H1 (cell line): Measurements from ENCODE around the gene SPDEF. TPM values are rescaled to one million over a fixed set of nuclear protein-coding genes. Genes with fewer than 3 reads are reported as not detected.

Experiments used
- CTCF ChIA-PET: fragments of 300-600 bp; sonication (Branson Sonifier 250); formaldehyde crosslinking; loops from one replicate; lab custom pipeline; 2021; ENCODE audit not compliant: partially characterized antibody; lab: Charles Lee
- POLR2A ChIA-PET: fragments of 300-600 bp; sonication (Branson Sonifier 250); formaldehyde crosslinking; loops from one replicate; lab custom pipeline; 2021; ENCODE audit warnings: inconsistent platforms; ENCODE audit not compliant: partially characterized antibody; lab: Charles Lee
- DNase-seq, 2 experiments: peaks; one replicate each; pipeline versions ENCODE4 v3.0.0 to v3.0.0-alpha.2; 2010 to 2022; ENCODE audit warnings: low spot score in 2 of 2, low read depth in 1 of 2, mixed read lengths in 1 of 2
- FAIRE-seq: peaks from 2 replicates; lab custom pipeline; 2011; peaks lifted over from hg19 to GRCh38; lab: Jason Lieb, UNC
- H2AFZ ChIP-seq: 2 replicates; pipeline ENCODE4 v1.8.1; 2012; ENCODE audit warnings: low read length, inconsistent platforms
- H2AK5ac ChIP-seq: 2 replicates; pipeline ENCODE4 v1.6.1; 2013; ENCODE audit warnings: low read depth, low read length
- H2BK120ac ChIP-seq: replicated peaks from 2 replicates; pipeline ENCODE3; 2013; ENCODE audit warnings: low read depth, low read length, inconsistent platforms
- H2BK12ac ChIP-seq: 2 replicates; pipeline ENCODE4 v1.6.1; 2013; ENCODE audit warnings: low read depth, low read length
- H2BK15ac ChIP-seq: 2 replicates; pipeline ENCODE4 v1.6.1; 2013; ENCODE audit warnings: low read length
- H2BK20ac ChIP-seq: 2 replicates; pipeline ENCODE4 v1.6.1; 2013; ENCODE audit warnings: low read length
- H2BK5ac ChIP-seq: 2 replicates; pipeline ENCODE4 v1.6.1; 2013; ENCODE audit warnings: low read depth, low read length
- H3K14ac ChIP-seq: 2 replicates; pipeline ENCODE4 v1.6.1; 2013; ENCODE audit warnings: inconsistent platforms; ENCODE audit not compliant: insufficient read length
- H3K18ac ChIP-seq: 2 replicates; pipeline ENCODE4 v1.6.1; 2013; ENCODE audit warnings: low read length; ENCODE audit errors: extremely low read depth
- H3K23ac ChIP-seq: 2 replicates; pipeline ENCODE4 v1.6.1; 2013; ENCODE audit warnings: inconsistent platforms; ENCODE audit not compliant: insufficient read length
- H3K23me2 ChIP-seq: 2 replicates; pipeline ENCODE4 v1.6.1; 2013; ENCODE audit warnings: low read depth, low read length
- H3K27ac ChIP-seq: 2 replicates; pipeline ENCODE4 v1.6.1; 2011; ENCODE audit warnings: low read depth, low read length, inconsistent platforms
- H3K27me3 ChIP-seq, 4 experiments: replicated peaks in 1 of 4; 1 replicate in 1 of 4; 2 replicates in 3 of 4; pipeline versions ENCODE4 v1.6.1 to v1.8.1; 2011 to 2013; ENCODE audit warnings: low read length in 3 of 4, mild to moderate bottlenecking in 3 of 4, inconsistent platforms in 2 of 4, mixed read lengths in 2 of 4, moderate library complexity in 1 of 4; ENCODE audit not compliant: control insufficient read depth in 3 of 4, insufficient read depth in 3 of 4; ENCODE audit errors: extremely low read depth in 1 of 4
- H3K36me3 ChIP-seq, 4 experiments: 2 replicates each; pipeline versions ENCODE4 v1.6.1 to v1.8.1; 2011 to 2013; ENCODE audit warnings: mild to moderate bottlenecking in 4 of 4, low read length in 3 of 4, moderate library complexity in 2 of 4, control low read depth in 1 of 4, inconsistent platforms in 1 of 4; ENCODE audit not compliant: insufficient read depth in 4 of 4, control insufficient read depth in 2 of 4
- H3K4ac ChIP-seq: replicated peaks from 2 replicates; pipeline ENCODE3; 2013; ENCODE audit warnings: low read length, low read depth, mixed read lengths, inconsistent platforms; ENCODE audit not compliant: insufficient read length
- H3K4me1 ChIP-seq, 4 experiments: replicated peaks in 1 of 4; 1 replicate in 1 of 4; 2 replicates in 3 of 4; pipeline versions ENCODE4 v1.6.1 to v1.8.1; 2011 to 2013; ENCODE audit warnings: low read length in 3 of 4, inconsistent platforms in 2 of 4, mixed read lengths in 1 of 4; ENCODE audit not compliant: insufficient read depth in 4 of 4, control insufficient read depth in 3 of 4
- H3K4me2 ChIP-seq, 2 experiments: 2 replicates each; pipeline versions ENCODE4 v1.6.1 to v1.8.1; 2011 to 2013; ENCODE audit warnings: low read depth in 2 of 2, low read length in 2 of 2, control low read depth in 1 of 2, inconsistent platforms in 1 of 2, mild to moderate bottlenecking in 1 of 2; ENCODE audit not compliant: insufficient read depth in 1 of 2
- H3K4me3 ChIP-seq, 4 experiments: fragments of 200-600, 300-600 bp in 1 of 4; sonication (generic), shearing (Covaris generic), sonication (Bioruptor Twin) in 1 of 4; 2 replicates each; pipeline versions ENCODE4 v1.5.1 to v1.8.1; 2011 to 2016; ENCODE audit warnings: low read length in 4 of 4, low read depth in 3 of 4, control low read depth in 2 of 4, inconsistent platforms in 2 of 4, mild to moderate bottlenecking in 2 of 4, mixed read lengths in 1 of 4, moderate library complexity in 1 of 4; ENCODE audit not compliant: insufficient read depth in 2 of 4; ENCODE audit errors: extremely low read depth in 1 of 4
- H3K56ac ChIP-seq: replicated peaks from 2 replicates; pipeline ENCODE3; 2013; ENCODE audit warnings: low read depth, mild to moderate bottlenecking, mixed read lengths, low read length, inconsistent platforms; ENCODE audit not compliant: insufficient read length
- H3K79me1 ChIP-seq: 2 replicates; pipeline ENCODE4 v1.6.1; 2013; ENCODE audit warnings: low read depth, low read length, control low read depth
- H3K79me2 ChIP-seq, 2 experiments: 2 replicates each; pipeline versions ENCODE4 v1.6.1 to v1.8.1; 2012 to 2013; ENCODE audit warnings: low read length in 2 of 2, mild to moderate bottlenecking in 2 of 2, inconsistent platforms in 1 of 2; ENCODE audit not compliant: insufficient read depth in 2 of 2, control insufficient read depth in 1 of 2
- H3K9ac ChIP-seq, 4 experiments: replicated peaks in 1 of 4; 1 replicate in 1 of 4; 2 replicates in 3 of 4; pipeline versions ENCODE4 v1.6.1 to v1.8.1; 2011 to 2013; ENCODE audit warnings: low read depth in 3 of 4, low read length in 3 of 4, control low read depth in 2 of 4, mild to moderate bottlenecking in 2 of 4, moderate library complexity in 2 of 4, inconsistent platforms in 1 of 4; ENCODE audit errors: extremely low read depth in 1 of 4
- H3K9me3 ChIP-seq, 2 experiments: 2 replicates each; pipeline versions ENCODE4 v1.6.1 to v1.8.1; 2012 to 2013; ENCODE audit warnings: mild to moderate bottlenecking in 2 of 2, moderate library complexity in 2 of 2, control low read depth in 1 of 2, inconsistent platforms in 1 of 2, low read depth in 1 of 2, low read length in 1 of 2, mixed read lengths in 1 of 2; ENCODE audit not compliant: insufficient read depth in 2 of 2
- H4K20me1 ChIP-seq, 2 experiments: replicated peaks in 1 of 2; 2 replicates each; pipeline versions ENCODE3 to v1.8.1; 2011 to 2013; ENCODE audit warnings: inconsistent platforms in 2 of 2, low read length in 2 of 2, mild to moderate bottlenecking in 1 of 2; ENCODE audit not compliant: insufficient read depth in 2 of 2, control insufficient read depth in 1 of 2
- H4K5ac ChIP-seq: 2 replicates; pipeline ENCODE4 v1.6.1; 2013; ENCODE audit warnings: low read length, low read depth, mixed read lengths, inconsistent platforms; ENCODE audit not compliant: insufficient read length
- H4K8ac ChIP-seq: 2 replicates; pipeline ENCODE4 v1.8.0; 2013; ENCODE audit warnings: mild to moderate bottlenecking, moderate library complexity, low read length, inconsistent platforms; ENCODE audit not compliant: insufficient read depth; ENCODE audit errors: extremely low read depth
- H4K91ac ChIP-seq: replicated peaks from 2 replicates; pipeline ENCODE3; 2013; ENCODE audit warnings: low read length, mixed read lengths, inconsistent platforms; ENCODE audit not compliant: insufficient read length
- E2F6 ChIP-seq: IDR thresholded peaks from 2 replicates; pipeline ENCODE4 v1.6.1; 2012; ENCODE audit warnings: inconsistent platforms
- FOSL1 ChIP-seq: IDR thresholded peaks from 2 replicates; pipeline ENCODE4 v1.6.1; 2011; ENCODE audit warnings: mild to moderate bottlenecking, low read depth, low read length, moderate library complexity; ENCODE audit not compliant: insufficient read depth
- JUND ChIP-seq: IDR thresholded peaks from 2 replicates; pipeline ENCODE4 v1.6.1; 2011; ENCODE audit warnings: mild to moderate bottlenecking, improper control_type of control experiment, low read length
- NRF1 ChIP-seq: IDR thresholded peaks from 2 replicates; pipeline ENCODE4 v1.6.1; 2011; ENCODE audit warnings: mild to moderate bottlenecking, low read depth, low read length, improper control_type of control experiment
- SIN3A ChIP-seq, 2 experiments: IDR thresholded peaks in 1 of 2; conservative IDR thresholded peaks in 1 of 2; 2 replicates each; pipeline ENCODE4 v1.6.1; 2011 to 2012; ENCODE audit warnings: low read length in 2 of 2, improper control_type of control experiment in 1 of 2, low read depth in 1 of 2, mild to moderate bottlenecking in 1 of 2
- YY1 ChIP-seq: IDR thresholded peaks from 2 replicates; pipeline ENCODE4 v1.6.1; 2011; ENCODE audit warnings: low read depth, mild to moderate bottlenecking, low read length
- WGBS, 2 experiments: shearing (Covaris generic) in 1 of 2; methylation state at CpG; one replicate each; pipeline versions ENCODE4 v1.1.6 to v1.1.7; 2013 to 2015; ENCODE audit warnings: low lambda C conversion rate in 2 of 2, mixed read lengths in 2 of 2, inconsistent platforms in 1 of 2, low coverage in 1 of 2, missing lambda C conversion rate in 1 of 2; ENCODE audit not compliant: insufficient replicate concordance in 2 of 2, insufficient coverage in 1 of 2, insufficient read length in 1 of 2; ENCODE audit errors: extremely low coverage in 1 of 2, missing lambda C conversion rate in 1 of 2; 5-methylcytosine and 5-hydroxymethylcytosine counted together
- polyA plus RNA-seq, 7 experiments: library from polyadenylated mRNA; depleted of rRNA in 3 of 7; stranded (reverse) in 5 of 7; unstranded in 2 of 7; fragments of >200 nt in 5 of 7; fragments of 200-250 nt in 2 of 7; gene quantifications; 1 replicate in 5 of 7; 2 replicates in 1 of 7; 4 replicates in 1 of 7; pipeline versions ENCODE4 v1.2.1 to v1.2.3, GENCODE V29; 2011 to 2013; ENCODE audit warnings: missing spikeins in 2 of 7, mixed read lengths in 2 of 7
- total RNA-seq: library from RNA; stranded (reverse); fragmentation: NEBNext Ultra II Directional; extraction: Animal tissue kit (Norgen Biotek cat#: 25700); gene quantifications from 2 replicates; pipeline ENCODE4 v1.2.1, GENCODE V29; 2021

Gene SPDEF
- total and polyA plus RNA-seq, 2 of the 8 experiments (the other 6 are each of a cell fraction or from before 2014, with no cell fraction given), result 0.15 to 0.30 TPM

GRCh38 chr6:34566830-34567546 lies 10.9 kb upstream of the SPDEF start:
- FAIRE-seq, result no peak
- H3K4me1 ChIP-seq, result peaks cover 0 to 15% (median 7%) of the 10 kb centered on the region in 4 experiments; a peak in 5 of 7 replicates
- WGBS, 2 experiments, result 88% methylated on average over 14 of the region's 14 CpGs; no CpG with 5 or more reads in 1 of the 2 experiments
- H3K36me3 ChIP-seq, result no peaks in the 10 kb centered on the region
- no peak overlapping the region for H3K14ac ChIP-seq
- no peak overlapping the region for H3K23ac ChIP-seq
- peak overlapping the region; percentile 20; the same call in 1 of the 2 replicates for H2BK5ac ChIP-seq
- no peaks in the 10 kb centered on the region for H3K23me2 ChIP-seq
- no peaks in the 10 kb centered on the region for H3K27me3 ChIP-seq
- H3K18ac ChIP-seq, result peak overlapping the region; percentile 15; the same call in 1 of the 2 replicates
- no peak overlapping the region for H4K91ac ChIP-seq
- no peak overlapping the region for H3K9ac ChIP-seq
- no peaks in the 10 kb centered on the region for H3K9me3 ChIP-seq
- H4K20me1 ChIP-seq, result no peaks in the 10 kb centered on the region
- no peak overlapping the region for H3K4me2 ChIP-seq
- no peak overlapping the region for H3K4me3 ChIP-seq
- no peak overlapping the region for H2AFZ ChIP-seq
- no peaks in the 10 kb centered on the region for H3K79me2 ChIP-seq
- H4K8ac ChIP-seq, result no peak overlapping the region; the same call in 1 of the 2 replicates
- H2BK12ac ChIP-seq, result no peak overlapping the region
- no peak overlapping the region for H2AK5ac ChIP-seq
- H2BK20ac ChIP-seq, result no peak overlapping the region
- no peaks in the 10 kb centered on the region for H3K79me1 ChIP-seq
- no peak overlapping the region for H3K27ac ChIP-seq
- H3K56ac ChIP-seq, result no peak overlapping the region
- no peak overlapping the region for H2BK15ac ChIP-seq
- H3K4ac ChIP-seq, result no peak overlapping the region
- CTCF ChIA-PET, result interaction anchor here (0.6 to 3.7 kb wide), 12 partner anchors 11 to 515 kb away, joined by 3 to 20 read pairs (median 4); partner anchors contain the start of gene SPDEF
- no peak overlapping the region for H2BK120ac ChIP-seq
- POLR2A ChIA-PET, result interaction anchor here (1.5 to 2.2 kb wide), 2 partner anchors 8 to 35 kb away, joined by 4 to 6 read pairs; no protein-coding TSS in a partner anchor
- DNase-seq, result no peak
- no peak overlapping the region for H4K5ac ChIP-seq
- TF ChIP-seq FOSL1, result no peak
- no peak for TF ChIP-seq NRF1
- no peak for TF ChIP-seq YY1
- no peak for TF ChIP-seq SIN3A (conservative IDR thresholded peaks at IDR 0.05 in 1 of 2, IDR thresholded peaks at IDR 0.05 in 1 of 2; ENCODE audit: low read depth in 1 of 2, low read length in 2 of 2)
- no peak for TF ChIP-seq JUND
- TF ChIP-seq E2F6, result no peak
